HuH-7.5 (cell line): ENCODE results near the gene EBPL.
"Not testable (repeated sequence)": the region's sequence is repeated elsewhere in the genome, so short reads cannot be mapped to it uniquely, and the experiment has no call there.

ENCODE experiments used
- DNase-seq: peaks from one replicate; pipeline ENCODE4 v3.0.0; 2011; ENCODE audit warnings: low spot score

The EBPL gene

DNA sequence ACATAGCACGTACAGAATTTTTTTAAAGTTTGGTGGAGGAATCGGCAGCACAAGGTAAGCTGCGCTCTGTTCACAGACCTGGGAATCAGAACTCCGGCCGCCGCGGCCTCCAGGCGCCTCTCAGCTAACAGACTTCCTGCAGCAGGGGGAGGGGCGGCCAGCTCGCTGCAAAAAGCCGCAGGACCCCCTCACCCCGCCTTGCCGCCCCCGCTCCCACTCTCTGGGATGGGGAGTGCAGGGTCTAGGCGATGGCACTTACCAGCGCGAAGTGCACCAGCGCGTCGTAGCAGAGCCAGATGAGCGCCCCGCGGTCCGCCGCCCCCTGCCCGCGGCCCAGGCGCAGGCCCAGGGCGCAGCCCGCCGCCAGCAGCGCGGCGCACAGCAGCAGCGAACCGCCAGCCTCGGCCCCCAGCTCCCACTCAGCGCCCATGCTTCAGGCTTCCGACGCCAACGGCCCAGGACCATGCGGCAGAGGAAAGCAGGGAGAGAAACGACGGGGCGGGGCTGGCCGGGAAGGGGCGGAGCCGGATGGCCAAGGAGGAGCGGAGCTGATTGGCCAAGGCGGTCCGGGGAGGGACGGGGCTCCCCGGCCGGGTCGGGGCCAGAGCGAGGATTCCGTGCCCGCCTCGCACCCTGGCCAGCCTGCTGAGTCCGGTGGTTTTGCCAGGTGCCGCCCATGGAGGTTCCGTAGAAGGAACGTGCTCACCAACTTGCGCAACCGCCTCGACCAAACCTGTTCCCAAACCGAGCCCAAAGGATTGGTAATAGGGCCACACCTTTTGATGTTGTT lies at the start of gene EBPL:
TSS of gene EBPL (minus strand) at position 492 of the 790 bp plus-strand sequence. CDS start at position 430, 62 bp downstream.
- peak; percentile 85 for DNase-seq

DNA sequence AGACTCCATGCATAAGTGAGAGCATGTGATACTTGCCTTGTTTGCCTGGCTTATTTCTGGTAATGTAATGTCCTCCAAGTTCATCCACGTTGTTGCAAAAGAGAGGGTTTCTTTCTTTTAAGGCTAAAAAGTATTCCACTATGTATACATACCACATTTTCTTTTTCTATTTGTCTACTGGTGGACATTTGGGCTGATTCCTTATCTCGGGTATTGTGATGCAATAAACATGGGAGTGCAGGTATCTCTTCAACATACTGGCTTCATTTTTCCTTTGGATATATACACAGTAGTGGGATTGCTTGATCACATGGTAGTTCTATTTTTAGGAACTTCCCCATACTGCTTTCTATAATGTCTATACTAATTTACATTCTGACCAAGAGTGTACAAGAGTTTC lies 49.6 kb upstream of the EBPL start:
- no peak for DNase-seq

DNA sequence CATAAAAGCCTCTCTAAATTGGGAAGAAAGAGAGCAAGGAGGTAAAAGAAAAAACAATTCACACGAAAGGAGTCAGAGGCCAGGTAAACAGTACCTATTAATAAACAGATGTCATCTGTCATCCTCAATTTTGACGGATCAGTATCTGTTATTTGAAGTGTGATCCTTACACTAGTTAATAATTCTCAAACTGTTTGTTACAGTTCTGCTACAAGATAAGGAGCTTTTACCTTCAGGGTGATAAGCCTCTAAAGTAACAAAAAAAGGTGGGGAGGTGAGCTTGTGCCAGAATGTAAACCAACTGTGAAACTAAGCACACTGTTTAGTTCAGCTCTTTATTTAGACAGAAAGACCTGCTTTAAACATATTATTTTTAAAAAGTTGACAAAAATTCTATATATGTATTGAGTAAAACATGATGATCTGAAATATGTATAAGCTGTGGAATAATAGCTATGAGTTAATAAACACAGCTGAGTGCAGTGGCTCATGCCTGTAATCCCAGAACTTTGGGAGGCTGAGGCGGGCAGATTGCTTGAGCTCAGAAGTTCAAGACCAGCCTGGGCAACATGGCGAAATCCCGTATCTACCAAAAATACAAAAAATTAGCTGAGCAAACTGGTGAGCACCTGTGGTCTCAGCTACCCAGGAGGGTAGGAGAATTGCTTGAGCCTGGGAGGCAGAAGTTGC lies 48.4 kb upstream of the EBPL start:
- no peak for DNase-seq

DNA sequence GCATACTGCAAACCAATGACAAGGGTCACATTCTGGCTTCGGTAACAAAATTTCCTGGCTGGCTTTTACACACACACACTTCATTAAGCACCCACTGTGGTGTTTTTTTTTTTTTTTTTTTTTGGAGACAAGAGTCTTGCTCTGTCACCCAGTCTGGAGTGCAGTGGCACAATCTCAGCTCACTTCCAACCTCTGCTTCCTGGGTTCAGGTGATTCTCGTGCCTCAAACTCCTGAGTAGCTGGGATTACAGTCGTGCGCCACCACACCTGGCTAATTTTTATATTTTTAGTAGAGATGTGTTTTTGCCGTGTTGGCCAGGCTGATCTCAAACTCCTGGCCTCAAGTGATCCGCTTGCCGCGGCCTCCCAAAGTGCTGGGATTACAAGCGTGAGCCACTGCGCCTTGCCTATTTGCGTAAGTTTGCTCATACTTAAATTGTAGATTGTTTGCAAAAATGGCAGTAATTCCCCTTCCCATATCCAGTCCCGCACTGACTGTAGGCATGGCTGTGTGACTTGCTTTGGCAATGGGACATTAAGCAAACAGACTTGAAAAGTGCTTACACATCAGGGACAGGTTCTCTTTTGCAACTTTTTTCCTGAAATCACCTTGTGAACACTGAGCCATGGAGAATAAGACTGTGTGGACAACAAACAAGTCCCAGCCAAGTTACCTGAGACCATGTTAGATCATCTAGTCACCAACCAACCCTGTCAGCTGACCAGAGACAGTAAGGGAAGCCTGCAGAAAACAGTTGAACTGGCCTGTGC lies 42.1 kb upstream of the EBPL start:
- DNase-seq, result no peak

DNA sequence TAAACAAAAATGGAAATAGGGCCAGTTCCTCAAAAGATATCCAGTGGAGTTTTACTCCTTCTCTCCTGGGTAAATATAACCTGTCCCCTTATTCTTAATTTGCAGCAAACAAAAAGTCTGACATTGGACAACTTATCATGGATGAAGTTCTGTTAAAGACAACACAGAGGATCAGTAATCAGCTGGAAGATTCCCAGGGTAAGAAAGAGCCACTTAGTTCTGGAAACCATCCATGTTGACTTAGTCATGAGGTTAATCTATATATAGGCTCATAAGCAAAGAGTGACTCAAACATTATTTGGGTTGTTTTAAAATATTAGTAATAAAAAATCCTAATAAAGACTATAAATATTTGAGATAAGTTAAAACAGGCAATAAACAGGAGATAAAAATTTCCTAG lies 40.5 kb upstream of the EBPL start:
- no peak for DNase-seq

DNA sequence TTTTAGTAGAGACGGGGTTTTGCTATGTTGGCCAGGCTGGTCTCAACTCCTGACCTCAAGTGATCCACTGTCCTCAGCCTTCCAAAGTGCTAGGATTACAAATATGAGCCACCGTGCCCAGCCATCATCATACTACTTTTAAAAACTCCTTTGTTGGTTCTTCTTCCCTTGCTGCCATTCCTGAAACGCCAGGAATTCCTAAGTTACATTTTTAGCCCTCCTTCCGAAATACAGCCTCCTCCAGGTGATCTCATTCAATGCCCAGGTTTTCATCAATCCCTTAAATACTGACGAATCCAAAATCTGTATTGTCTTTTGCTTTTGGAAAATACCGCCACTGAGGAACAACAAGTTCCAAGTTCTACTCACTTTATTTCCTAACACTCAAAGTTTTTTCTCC lies 25.3 kb upstream of the EBPL start:
- no peak for DNase-seq

DNA sequence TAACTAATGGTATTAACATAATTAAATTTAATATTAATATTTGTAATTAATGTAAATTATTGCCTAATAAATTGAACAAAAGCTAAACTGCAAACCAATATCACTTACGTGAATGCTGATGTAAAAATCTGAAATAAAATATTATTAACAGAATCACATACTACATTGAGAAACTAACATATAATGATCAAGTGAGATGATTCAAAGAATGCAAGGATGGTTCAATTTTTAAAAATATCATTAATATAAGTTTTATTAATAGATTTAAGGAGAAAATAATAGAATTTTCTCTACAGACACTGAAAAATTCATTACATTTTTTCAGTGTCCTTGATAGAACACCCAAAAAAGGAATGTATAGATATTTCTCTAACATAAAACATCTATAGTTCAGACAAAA lies 23.5 kb upstream of the EBPL start:
- DNase-seq, result no peak

DNA sequence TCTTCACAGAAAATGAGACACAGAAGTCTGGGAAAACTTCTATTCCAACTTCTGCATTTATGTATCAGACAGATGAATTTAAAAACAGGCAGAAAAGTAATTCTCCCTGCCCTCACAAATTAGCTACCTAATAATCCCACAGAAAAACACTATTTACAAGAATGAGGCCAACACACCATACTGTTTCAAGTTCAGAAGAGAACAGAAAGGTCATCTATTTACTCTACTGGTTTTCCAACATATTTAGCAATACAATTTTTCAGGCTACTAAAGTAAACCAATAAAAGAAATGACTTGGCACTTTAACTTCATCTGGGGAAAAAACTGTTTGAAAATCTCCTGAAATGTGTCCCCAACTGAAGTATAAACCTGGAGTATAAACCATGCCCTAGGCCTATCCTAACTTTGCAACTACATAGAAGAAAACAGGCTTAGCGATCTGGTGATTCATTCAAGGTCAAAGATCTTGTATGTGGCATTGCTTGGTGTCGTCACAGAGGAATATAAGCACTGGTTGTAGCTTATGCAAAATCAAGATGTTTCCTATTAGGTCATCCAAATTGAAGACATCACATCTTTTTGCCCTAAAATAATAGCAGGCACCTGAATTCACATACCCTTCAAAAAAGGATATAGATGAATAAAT lies 20.1 kb upstream of the EBPL start:
- no peak for DNase-seq

DNA sequence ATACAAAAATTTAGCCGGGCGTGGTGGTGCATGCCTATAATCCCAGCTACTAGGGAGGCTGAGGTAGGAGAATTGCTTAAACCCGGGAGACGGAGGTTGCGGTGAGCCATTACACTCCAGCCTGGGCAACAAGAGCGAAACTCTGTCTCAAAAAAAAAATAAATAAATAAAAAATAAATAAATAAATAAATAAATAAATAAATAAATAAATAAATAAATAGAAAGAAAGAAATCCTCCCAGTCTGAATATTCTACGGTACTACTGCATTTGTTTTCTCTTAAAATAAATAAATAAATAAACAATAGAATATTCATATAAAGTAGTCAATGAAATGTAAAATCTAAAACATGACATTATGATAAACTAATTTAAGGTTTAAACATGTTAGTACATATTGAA lies 13.0 kb upstream of the EBPL start:
- DNase-seq, result not testable (repeated sequence)

DNA sequence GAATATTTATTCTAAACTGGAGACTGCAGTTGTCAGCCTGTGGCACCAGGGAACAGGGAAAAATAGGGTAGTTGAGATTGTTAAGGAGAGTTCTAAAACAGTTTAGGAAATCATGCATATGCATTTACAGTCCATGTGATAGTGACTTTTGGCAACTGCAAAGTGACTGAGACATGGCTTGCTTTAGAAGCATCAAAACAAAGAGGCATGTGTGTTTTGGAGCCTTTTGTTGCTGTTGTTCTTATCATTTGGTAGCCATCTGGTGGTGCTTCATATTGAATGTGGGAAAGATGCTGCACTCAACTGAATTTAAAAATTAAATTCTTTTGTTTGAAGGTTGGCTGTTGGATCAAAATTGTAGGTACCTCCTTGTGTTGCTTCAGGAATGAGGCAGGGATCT lies 10.2 kb upstream of the EBPL start:
- no peak for DNase-seq

DNA sequence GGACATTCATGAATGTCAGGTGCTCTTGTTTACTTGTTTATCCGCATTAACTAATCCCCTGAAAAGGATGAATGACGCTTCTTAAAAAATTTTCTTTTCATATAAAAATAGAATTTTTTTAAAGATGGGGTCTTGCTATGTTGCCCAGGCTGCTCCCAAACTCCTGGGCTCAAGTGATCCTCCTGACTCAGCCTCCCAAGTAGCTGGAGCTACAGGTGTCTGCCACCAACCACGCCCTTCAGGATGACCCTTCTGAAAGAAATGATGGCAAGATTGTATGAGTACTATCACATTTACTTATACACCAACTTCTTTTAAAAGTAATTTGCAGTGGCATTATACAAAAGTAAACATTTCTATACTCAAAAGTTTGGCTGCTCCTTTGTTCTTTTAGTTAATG lies 6.2 kb upstream of the EBPL start:
- DNase-seq, result no peak

DNA sequence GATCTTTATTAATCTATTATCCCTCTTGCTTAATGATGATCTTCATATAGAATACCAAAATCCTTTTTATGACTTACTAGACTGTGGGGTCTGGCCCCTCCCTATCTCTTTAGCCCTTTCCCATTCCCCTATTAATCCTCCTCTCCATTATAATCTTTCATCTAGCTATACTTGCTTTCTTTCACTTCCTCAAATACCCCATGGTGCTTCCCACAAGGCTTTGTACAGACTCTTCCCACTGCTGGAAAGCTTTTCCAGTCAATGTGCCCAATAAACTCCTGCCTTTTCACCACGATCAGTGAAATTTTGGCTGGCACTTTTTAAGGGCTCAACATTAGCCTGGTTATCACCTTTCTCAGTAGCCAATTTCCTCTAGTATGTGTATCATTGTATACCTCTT lies 3.2 kb upstream of the EBPL start:
- DNase-seq, result no peak

DNA sequence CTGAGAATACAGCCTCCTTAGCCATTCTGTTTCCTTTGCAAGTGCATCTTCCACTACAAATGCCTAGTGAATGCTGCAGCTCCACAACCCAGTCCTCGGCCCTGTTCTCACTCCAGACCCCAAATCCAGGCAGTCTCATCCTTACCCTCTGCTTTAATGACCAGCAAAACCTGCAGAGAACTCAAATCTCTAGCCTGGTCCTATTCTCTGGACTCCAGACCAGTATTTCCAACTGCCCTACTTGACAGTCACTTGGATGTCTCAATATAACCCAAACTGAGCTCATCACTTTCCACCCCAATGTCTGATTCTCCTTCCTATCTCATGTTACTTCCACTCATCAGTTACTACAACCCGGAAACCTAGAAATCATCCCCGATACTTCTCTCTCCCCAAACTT lies 2.6 kb upstream of the EBPL start:
- no peak for DNase-seq

DNA sequence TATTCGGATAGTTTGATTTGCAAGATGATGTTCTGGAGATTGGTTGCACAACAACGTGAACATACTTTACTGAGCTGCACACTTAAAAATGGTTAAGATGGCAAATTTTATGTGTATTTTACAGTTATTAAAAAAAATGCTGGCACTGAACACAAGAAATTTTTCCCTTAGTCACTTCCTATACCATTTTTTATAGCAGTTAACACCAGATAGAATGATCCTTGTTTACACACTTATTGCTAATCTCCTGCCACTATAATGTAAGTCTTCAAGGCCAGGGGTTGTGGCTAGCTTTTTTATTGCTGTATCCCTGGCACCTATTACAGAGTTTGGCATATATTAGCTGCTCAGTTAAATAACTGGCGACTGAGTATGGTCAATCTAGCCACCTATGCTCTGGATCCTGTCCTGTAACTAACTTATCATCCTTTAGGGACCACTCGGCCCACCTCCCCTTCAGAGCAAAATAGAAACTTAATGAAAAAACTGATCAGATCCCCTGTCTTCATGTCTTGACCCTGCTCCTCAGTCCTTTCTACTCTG lies 2.0 kb upstream of the EBPL start:
- no peak for DNase-seq

DNA sequence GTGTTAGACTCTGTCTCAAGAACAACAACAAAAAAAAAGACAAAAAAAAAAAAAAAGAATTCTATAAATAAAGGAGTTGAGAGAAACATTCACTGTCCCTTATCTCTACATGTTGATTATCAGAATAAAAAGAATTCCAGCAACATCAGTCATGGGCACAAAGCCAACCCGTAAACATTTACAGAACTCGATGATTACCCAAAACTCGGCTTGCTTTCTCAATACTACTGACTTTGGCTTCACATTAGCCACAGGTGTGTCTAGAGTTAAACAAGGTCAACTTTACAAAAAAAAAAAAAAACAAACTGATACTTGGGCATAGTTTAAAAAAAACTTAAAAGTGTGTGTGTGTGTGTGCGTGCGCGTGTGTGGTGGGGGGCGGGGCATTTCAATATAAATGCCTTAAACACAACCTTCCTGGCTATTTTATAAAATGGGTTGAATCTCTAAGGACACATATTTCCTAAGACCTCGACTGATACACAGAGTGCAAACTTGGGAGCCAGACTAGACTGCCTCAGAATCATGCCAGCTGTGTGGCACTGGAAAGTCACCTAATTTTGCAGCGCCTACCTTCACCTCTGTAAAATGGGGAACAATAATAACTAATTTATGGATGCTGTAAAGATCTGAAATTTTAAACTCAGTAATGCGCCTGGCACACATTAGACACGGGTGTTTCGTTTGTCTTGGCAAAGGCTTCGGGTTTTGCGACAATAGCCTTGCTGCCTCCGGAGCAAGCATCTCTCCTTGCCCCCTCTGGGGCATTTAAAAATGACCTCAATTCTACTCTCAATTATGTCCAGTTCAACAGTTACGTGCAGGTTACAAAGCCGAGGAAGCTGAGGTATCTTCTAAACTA lies 922 bp downstream of the EBPL start:
- DNase-seq, result peak; percentile 43

DNA sequence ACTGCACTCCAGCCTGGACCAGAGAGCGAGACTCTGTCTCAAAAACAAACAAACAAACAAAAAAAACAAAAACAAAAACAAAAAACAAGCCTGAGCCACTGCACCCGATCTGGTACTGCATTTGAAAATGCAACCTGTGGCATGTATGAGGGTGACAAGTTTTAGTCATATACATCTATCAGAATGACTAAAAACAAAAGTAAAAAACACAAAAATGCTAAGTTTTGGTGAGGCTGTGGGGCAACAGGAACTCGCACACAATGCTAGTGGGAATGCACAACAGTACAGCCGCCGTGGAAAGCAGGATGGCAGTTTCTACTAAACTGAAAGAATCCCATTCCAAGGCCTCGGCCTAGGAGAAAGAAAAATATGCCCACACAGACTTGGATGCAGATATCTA lies 7.8 kb downstream of the EBPL start:
- no peak for DNase-seq

DNA sequence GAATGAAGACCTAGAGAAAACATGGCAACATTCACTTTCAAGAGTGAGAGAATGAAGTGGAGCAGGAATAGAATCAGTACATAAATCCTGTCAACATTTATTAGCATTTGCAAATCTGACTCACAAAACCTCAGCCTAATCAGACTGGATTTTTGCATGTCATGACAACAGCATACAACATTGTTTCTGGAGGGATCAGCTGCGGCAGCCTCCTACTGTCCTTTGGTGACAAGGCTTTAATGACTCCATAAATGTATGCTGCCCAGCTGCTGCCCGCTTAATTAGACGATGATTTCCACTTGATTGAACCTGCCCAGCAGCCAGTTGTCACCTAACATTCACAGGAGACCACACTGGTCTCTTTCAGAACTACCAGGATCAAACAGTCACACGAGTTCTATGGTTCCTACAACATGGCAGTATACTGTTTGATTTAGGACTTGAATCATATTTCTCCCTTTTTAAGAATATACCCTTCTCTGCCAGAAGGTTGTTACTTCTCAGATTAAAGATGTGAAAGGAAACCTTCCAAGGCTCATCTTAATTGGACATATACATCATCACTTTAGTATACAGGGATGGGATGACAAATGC lies 9.3 kb downstream of the EBPL start:
- DNase-seq, result no peak

DNA sequence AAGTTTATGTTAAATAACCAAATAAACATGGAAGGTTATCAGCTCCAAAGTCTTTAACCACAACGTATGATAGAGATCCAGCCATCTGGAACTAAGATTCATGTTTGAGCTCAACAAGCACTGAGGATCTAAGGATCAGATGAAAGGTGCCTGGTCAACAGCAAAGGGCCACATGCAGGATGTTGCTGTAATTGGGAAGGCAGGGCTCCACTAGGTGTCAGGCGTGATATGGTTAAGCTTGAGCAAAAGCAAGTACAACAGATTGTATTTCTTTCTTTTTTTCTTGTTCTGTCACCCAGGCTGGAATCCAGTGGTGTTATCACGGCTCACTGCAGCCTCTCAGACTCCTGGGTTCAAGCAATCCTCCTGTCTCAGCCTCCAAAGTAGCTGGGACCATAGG lies 12.0 kb downstream of the EBPL start:
- no peak for DNase-seq

DNA sequence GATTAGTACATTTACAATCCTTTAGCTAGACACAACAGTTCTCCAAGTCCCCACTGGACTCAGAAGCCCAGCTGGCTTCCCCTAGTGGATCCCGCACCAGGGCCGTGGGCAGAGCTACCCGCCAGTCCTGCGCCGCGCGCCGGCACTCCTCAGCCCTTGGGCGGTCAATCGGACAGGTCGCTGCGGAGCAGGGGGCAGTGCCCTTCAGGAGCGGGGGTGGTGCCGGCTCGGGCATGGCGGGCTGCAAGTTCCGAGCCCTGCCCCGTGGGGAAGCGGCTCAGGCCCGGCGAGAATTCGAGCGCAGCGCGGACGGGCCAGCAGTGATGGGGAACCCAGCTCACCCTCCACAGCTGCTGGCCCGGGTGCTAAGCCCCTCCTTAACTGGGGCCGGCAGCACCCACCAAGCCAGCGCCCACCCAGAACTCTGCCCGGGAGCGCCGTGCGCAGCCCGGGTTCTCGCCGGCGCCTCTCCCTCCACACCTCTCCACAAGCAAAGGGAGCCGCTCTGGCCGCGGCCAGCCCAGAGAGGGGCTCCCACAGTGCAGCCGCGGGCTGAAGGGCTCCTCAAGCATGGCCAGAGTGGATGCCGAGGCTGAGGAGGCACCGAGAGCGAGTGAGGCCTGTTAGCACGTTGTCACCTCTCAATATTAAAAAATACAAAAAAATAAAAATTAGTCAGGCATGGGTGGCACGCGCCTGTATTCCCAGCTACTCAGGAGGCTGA lies 12.9 kb downstream of the EBPL start:
- DNase-seq, result no peak
